Dedifferentiated amniotic fluid mesenchymal stem cell (primary cell): Measurements from ENCODE around the gene TEX29.

Experiments used
- DNase-seq: peaks from one replicate; pipeline ENCODE4 v3.0.0-alpha.2; 2016; ENCODE audit errors: extremely low spot score

TEX29 gene

DNA sequence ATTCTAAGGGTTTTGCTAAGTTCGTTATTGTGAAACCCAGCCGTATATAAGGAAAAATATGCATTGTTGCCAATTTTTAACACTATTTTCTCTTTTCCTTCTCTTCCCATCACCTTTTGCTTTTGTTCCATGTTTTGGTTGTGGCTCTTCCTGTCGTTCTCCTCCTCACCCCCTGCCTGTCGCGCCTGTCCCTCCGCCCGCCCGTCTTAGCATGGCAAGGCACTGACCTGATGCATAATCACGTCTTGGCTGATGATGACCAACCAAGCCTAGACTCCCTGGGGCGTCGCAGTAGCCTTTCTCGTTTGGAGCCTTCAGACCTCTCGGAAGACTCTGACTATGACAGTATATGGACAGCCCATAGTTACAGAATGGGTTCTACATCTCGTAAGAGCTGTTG lies 28.5 kb upstream of the TEX29 start:
- no peak for DNase-seq

DNA sequence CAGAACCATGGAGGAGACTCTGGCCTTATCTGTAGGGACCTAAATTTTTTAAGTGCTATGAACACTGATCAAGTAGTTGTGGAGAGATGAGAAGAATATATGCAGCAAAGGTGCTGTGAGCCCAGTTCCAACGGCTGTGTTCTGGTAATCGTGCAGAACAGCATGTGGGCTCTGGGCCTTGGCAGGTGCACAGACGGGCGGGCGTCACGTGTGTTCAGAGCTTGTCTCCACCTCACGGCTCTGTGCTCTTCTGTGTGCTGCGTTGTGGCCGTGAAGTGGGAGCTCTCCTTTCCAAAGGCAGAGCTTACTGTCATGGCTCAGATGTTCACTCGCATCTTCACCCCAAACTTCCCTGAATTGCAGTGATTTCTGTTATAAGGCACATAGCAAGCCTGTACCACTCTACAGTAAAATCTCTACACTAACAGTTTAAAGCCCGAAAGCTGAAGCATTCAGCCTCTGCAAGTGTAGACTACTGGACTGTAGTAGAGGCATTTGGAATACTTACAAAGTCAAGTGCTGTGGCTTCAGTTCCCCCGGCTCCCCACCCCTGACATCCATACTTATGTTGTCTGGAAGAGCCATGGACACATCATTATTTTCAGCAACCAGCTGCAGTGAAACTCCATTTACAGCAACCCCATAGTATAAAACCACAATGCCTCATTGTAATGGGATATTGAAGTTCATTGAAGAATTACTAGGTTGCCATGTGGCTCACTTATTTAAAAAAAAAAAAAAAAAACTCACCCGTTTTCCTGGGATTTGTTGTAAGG lies 27.5 kb upstream of the TEX29 start:
- DNase-seq: no peak

DNA sequence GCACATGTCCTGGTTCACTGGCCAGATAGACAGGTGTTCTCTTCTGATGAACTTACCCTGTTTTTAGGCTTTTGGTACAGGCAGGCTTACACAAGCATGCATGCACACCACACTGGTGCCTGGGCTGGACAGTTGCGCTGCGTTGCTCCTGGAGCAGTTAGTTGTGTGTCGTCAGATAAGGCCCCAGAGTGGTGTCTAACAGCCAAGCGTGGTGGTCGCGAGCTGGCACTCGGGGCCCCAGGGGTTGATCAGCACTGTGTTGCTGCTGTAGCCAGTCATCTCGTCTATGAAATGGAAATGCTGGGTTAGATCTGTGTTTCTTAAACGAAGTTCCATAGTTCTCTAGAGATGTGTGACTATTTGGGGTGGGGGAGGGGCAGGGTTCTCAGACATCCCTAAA lies 24.6 kb upstream of the TEX29 start:
- no peak for DNase-seq

DNA sequence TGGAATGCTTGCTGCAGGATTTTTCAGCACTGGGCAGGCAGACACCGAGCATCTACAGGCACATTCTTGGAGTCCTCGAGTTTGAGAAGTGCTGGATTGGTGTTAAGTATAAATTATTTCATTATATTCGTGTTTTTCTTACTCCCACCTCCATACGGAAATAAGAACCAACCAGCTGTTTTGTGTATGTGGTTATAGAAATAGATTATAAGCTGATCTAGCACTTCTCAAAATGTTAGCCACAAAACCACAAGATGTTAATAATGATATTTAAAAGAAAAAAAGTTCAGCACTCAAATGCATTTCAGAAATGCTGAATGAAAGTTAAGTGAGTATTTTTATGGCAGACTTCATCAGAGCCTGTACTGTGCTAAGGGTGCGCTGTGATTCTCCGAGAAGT lies 24.0 kb upstream of the TEX29 start:
- DNase-seq: no peak

DNA sequence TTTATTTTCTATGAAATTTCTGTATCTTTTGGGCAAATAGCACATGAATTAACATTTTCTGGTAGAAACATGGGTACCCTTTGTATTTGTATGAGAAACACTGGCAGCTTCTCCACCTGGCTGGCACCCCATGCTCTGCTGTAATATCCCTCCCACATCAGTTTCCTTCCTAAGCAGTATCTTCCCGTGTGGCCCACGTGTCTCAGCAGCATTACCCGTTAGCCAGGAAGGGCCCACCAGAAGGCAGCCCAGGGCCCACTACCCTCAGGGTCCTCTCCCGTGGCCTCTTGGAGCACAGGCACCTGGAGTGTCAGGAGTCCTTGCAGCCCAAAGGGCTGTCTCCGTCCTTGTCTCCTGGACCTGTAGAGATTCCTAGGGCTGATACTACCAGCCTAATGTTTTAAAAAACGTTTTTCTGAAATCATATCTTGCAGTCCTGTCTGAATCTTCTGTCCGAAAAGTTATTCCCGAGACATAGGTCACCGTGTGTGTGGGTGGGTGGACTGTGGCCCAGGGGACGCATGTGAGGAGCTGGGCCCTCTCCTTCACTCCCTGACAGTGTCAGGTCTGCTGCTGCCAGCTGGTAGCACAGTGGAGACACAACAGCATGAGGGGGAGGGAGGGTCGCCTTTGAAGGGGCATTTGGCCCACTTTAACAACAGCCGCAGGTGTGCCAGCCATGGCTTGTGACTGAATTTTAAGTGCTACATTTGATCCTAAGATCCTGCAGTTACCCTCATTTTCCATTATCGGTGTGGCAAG lies 22.0 kb upstream of the TEX29 start:
- DNase-seq: no peak

DNA sequence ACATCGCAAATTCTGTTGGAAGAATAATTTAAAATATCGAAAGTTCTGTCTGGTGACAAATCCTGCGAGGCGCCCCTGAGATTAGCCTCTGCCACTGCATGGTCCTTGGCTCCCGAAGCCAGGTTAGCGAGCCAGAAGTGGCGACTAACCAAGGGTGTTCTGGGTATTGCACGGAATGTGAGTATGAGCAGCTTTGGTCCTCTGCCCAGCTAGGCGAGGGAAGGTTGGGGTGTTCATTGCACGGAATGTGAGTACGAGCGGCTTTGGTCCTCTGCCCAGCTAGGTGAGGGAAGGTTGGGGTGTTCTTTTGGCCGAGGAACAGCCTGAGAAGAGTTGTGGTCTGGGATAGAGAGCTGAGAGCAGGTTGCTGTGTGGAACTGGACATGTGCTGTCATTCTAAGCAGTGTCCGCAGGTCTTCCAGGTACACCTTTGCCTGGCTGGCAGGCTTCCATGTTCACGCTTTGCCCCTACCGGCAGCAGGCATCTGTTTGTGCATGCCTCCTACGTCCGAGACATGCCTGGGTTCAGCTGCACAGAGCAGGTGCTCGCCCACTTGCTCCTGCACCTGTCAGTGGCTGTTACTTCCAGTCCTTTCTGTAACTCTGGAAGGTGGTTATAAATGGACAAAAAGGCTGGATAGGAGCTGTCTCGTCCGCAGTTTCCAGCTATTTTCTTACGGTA lies 18.3 kb upstream of the TEX29 start:
- DNase-seq: no peak

DNA sequence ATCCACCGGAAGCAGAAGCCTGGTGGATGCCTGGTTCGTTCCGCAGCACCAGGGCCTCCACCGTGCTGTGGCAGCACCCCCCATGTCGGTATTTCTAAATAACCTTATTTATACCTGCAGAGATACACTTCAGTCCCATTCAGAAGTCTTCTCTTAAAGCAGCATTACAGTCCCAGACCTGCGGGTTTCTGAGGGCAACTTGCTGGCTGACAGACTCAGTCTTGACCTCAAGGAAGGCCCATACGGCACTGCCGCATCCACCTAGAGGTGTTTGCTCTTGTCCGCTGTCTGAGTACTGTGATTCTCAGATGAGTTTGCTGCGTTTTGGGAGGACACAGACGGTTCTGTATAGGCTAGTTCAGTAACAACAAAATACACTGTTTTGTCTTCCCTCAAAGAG lies 16.9 kb upstream of the TEX29 start:
- DNase-seq: no peak

DNA sequence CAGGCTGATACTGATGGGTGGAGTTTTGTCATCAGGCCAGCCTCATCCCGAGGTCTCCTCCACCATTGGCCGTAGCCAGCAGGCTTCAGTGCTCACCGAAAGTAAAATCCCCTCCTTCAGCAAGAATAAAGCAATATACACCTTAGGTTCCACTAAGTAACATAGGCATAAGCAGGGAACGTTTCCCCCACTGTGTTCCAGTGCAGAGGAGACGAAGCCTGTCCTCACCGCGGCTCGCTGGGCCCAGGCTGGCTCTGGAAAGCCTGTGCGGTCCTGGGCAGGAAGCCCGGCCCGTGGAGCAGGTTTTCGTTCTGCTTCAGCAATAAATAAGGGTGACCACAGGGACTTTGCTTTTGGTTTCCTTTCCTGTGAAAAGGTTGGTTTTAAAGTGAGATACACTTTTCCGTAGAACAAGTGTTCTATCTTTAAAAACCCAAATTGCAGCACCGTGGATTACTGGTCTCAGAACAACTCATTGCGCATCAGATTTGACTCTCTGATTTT lies 16.3 kb upstream of the TEX29 start:
- DNase-seq: no peak

DNA sequence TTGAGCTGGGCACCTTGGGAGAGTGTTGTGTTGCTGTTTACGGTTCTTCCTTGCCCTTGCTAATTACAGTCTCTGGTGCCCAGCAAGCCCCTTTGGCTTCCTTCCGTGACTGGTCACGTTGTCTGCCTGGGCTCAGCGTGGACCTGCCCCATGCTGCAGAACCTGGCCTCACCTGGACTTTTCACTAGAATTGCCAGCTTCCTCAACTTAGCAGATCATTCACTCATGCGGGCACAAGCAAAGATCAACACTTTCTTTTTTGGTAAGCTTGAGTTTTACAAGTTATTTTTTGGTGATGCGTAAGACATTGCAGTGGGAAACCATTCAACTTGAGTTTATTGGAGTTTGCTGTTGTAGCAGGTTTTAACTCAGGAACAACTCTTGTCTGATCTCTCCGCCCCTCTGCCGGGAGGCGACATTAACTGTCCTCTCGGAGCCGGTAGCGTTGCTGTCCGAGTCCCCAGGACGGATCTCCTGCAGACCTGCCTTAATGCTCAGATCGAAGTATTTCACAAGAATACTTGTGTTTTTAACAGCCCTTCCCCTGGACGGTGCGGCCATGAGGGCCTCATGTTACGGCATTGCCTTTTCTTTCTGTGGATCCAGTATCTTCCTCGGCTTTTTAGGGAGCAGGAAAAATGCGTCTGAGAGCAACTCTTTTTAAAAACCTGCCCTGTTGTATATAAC lies 15.7 kb upstream of the TEX29 start:
- DNase-seq: no peak

DNA sequence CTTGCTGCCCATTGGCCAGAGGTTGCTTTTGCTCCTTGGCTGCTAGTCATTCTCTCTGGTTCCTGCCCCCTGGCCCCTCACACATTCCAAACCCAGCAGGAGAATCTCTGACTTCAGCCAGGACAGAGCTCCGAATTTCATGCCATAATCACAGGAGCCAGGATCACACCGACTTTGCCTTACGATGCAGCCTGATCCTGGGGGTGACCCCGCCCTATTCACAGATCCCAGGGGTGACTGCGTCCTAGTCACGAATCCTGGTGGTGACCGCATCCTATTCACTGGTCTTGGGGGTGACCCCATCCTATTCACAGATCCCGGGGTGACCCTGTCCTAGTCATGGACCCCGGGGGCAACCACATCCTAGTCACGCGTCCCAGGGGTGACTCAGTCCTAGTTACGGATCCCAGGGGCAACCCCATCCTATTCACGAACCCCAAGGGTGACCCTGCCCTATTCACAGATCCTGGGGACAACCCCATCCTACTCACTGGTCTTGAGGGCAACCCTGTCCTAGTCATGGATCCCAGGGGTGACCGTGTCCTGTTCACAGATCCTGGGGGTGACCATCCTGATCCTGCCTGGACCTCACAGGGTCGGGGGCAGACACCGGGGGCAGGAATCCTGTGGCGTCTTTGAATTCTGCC lies 7.4 kb upstream of the TEX29 start:
- no peak for DNase-seq

DNA sequence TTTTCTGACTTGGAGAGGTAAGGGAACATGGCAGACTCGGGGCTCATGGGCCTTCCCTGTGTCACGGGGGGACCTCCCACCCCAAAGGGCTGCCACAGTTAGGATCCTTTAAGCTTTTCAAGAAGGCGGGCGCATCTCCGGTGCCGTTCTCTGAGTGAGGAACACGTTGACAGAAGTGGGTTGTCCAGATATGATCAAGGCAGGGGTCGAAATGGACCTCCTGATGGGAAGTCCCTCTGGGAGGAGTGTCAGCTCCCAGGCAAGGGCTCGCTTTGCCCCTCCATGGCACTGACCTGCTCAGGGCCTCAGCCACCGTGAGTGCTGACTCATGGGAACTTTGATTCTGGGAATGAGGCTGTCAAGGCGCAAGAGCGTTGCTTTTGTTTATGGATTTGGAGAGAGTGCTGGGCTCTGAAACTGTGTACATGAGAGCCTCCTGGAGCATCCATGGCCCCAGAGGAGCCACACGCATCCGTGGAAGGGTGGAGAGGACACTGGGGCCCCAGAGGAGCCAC lies 6.5 kb upstream of the TEX29 start:
- no peak for DNase-seq

DNA sequence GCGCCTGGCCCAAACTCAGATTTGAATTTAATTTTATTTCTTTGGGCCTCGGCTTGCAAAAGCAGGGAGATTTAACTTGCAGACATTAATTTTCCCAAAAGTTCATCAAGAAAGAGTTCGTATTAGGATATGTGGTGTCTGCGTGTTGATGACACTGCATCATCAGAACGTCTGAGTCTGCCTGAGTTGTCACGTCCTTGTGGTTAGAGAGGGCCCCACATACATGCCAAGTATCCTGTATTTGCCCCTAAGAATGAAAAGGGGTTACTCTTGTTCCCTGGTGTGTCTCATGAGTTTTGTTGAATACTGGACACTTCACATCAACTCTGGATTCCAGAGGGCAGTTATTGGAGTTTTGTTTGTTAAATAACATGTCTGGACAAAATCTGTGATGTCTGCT lies 5.6 kb upstream of the TEX29 start:
- no peak for DNase-seq

DNA sequence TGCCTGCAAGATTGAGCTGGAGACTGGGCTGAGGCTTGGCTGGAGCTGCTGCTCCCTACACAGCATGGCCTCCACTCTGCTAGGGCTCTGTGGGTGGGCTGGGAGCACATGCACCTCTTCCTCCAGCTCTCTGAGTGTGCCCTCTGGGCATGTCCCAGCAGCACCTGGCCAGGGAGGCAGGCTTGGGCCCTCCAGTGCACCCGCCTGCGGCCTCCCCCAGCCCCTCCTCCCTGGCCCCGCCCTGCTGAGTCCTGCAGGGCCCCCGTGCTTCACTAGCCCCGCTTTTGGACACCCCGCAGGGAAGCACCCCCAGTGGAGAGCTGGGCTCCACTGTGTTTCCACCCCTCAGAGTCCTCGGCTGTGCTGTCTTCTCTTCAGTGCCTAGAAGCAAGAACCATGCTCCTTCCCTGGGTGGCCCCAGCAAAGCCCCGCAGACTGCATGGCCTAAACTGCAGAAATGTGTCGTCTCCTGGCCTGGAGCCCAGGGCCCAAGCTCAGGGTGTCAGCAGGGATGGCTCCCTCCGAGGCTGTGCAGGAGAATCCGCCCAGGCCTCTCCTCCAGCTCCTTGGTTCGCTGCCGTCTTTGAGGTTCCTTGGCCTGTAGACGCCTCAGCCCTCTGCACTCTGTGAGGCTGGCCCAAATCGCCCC lies 5.0 kb upstream of the TEX29 start:
- no peak for DNase-seq

DNA sequence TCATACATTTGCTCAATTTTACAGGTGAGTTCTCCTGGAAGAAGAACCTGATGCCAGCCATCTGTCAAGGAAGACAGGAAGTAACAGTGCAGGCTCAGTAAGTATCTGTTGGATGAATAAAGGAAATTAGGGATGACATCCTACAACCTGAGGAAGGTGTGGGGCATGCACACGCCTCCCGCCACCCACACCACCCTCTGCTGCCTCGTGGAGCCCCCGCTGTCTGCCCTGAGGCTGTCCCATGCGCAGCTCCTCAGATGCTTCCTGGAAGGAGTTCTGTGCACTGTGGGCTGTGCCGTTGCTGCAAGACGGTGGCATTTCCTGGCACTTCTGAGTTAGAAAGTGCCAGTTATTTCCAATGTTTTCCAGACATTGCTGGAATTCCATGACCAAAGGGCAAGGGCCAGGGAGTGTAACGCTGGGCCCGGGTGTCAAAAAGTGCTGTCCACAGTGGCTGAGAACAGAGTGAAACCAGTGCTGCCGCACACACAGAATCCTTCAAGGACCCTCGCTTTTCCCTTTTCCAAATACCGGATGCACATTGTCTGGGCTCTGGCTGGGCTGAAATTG lies 4.2 kb upstream of the TEX29 start:
- DNase-seq: no peak

DNA sequence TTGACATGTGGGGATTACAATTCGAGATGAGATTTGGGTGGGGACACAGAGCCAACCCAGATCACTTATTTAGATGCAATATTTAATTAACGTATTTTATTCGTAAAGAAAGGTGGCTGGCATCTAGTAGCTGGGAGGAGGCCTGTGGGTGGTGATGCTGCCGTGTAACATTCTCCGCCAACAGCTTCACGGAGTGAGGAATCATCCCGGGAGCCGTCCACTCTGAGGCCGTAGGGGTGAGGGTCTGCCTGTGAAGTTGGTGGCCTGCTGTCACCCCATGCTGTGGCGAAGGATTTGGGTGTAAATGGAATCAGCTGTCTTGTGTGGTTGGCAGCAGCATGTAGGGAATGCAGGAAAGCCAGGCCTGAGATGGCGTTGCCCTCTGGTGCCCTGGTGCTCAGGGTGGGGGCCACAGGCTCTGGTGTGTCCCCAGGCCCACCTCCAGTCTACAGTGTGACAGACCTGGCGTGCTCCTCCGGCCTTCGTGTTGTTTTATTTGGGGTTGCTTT lies 3.3 kb upstream of the TEX29 start:
- no peak for DNase-seq

DNA sequence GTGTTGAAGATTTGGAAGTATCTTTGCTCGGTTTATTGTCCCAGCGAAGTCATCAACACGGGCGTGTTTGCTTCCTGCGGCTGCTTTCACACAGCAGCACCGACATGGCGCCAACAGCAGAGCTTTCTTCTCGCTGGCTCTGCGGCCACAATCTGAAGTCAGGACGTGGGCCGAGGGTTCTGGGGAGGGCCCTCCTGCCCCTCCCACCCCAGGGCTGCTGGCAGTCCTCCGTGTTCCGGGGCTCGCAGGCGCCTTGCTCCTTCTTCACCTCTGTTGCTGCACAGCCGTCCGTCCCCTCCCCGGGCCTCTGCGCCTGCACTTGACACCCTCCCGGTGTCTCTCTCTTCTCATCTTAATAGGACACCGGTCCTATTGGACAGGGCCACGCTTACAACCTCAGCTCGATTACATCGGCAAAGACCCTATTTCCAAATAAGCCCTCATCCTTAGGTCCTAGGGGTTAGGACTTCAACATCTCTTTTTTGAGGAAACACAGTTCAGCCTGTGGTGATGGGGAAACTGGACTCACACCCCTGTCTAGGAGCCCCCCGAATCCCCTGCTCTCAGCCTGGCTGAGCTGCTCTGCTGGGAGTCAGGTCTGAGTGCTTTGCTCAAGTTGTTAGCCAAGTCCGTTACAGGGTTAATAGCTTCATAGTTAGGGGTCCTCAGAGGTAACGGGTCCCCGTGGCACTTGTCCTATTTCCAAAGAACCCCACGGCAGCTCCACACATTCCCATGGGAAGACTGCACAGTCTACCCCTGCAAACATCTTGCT lies 2.7 kb upstream of the TEX29 start:
- no peak for DNase-seq

DNA sequence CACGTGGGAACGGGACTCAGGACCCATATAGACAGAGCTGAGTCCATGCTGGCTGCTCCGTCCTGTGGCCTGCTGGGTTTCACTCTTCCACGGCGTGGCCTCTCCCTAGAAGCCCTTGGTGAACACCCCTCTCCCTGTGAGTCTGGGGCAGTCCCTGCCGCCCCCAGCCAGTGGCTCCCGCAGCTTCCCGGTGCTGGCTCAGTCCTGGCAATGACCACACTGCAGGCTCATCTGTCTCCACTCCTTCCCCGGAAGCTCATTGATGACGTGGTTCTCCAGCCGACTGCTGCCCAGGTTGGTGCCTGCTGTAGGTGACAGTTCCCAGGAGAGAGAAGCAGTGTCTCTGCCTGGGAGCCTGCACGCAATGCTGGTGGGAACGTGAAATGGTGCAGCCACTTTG lies 2.1 kb upstream of the TEX29 start:
- no peak for DNase-seq

DNA sequence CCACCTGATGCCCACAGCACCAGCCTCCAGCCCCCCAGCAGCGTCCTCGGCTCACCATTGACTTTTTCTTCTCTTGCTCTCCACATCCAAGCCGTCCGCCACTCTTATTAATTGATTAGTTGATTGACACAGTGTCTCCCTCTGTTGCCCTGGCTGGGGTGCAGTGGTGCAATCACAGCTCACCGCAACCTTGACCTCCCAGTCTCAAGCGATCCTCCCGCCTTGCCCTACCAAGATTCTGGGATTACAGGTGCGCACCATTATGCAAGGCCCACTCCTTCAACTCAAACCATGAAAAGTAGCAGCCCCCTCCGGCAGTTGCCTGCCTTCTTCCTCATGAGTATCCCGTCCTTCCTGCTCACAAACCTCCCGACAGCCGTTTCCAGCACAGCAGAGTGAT lies 921 bp upstream of the TEX29 start:
- DNase-seq: no peak
